ENCODE measurements around the gene FAM25A. TPM values are rescaled to one million over a fixed set of nuclear protein-coding genes. Genes with fewer than 3 reads are reported as not detected.
"Not testable (repeated sequence)": the region's sequence is repeated elsewhere in the genome, so short reads cannot be mapped to it uniquely, and the experiment has no call there.

The FAM25A gene
- total RNA-seq, 1 donor from 2014 or later: not detected

DNA sequence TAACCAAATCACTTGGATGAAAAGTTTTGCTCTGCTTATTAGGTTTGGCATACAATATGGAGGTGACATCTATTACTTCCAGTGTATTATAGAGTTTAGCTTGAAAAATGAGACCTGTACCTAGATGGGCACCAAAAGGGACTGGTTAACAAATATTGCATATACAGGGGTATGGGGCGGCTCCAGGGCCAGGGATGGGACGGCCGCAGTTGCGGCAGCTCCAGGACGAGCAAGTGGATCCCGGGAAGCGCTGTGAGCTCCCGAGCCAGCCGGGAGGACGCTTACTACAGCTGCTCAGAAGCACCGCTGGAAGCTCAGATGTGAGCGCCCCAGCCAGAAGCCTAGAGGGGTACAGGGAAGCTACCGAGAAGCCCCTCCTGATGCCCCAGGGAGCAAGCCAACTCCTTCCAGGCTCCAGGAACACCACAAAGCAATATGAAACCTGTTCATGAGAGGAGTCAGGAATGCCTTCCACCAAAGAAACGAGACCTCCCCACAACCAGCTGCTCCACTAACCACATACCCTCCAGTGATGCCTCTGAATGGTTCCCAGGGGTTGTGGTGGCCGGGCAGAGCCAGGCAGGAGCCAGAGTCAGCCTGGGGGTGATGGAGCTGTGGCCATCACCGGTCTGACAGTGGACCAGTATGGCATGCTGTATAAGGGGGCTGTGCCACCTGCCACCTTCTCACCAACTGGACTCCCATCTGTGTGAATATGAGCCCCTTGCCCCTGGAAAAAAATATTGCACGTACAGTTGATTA lies 6.8 kb downstream of the FAM25A start:
- not testable (repeated sequence) for H3K27ac Mint-ChIP-seq, H3K4me1 Mint-ChIP-seq

DNA sequence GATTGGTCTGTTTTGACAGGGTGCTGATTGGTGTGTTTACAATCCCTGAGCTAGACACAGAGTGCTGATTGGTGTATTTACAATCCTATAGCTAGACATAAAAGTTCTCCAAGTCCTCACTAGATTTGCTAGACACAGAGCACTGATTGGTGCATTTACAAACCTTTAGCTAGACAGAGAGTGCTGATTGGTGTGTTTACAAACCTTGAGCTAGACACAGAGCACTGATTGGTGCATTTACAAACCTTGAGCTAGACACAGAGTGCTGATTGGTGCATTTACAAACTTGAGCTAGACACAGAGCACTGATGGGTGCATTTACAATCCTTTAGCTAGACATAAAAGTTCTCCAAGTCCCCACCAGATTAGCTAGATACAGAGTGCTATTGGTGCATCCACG lies 10.3 kb downstream of the FAM25A start:
- H3K9me3 Mint-ChIP-seq; DNase-seq; H3K4me1 Mint-ChIP-seq; intact Hi-C loops (cut with micrococcal nuclease); H3K4me3 Mint-ChIP-seq; H3K36me3 Mint-ChIP-seq (ENCODE audit: low read depth); H3K27ac Mint-ChIP-seq: not testable (repeated sequence)
- peaks cover 11% of the 10 kb centered on the region for H3K27me3 Mint-ChIP-seq

More for the DNA sequence above, 6.8 kb downstream of the FAM25A start:
- H3K9me3 Mint-ChIP-seq; H3K4me3 Mint-ChIP-seq; intact Hi-C loops (cut with micrococcal nuclease); H3K27me3 Mint-ChIP-seq; H3K36me3 Mint-ChIP-seq (ENCODE audit: low read depth); DNase-seq: not testable (repeated sequence)

DNA sequence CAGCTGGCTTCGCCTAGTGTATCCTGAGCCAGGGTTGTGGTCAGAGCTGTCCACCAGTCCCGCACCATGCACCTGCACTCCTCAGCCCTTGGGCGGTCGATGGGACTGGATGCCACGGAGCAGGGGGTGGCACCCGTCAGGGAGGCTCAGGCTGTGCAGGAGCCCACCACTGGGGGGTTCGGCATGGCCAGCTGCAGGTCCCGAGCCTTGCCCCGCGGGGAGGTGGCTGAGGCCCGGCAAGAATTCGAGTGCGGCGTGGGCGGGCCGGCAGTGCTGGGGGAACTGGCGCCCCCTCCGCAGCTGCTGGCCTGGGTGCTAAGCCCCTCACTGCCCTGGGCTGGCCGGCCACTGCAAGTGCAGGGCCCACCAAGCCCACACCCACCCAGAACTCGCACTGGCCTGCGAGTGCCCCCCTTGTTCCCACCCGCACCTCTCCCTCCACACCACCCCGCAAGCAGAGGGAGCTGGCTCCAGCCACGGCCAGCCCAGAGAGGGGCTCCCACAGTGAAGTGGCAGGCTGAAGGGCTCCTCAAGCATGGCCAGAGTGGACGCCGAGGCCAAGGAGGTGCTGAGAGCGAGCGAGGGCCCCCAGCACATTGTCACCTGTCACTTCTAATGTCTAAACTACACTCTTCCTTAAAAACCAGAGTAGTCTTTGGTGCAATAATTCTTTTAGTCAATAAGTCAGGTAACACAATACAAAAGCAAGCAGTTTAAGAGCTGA lies 11.0 kb downstream of the FAM25A start:
- H3K36me3 Mint-ChIP-seq (ENCODE audit: low read depth): no peaks in the 10 kb centered on the region

DNA sequence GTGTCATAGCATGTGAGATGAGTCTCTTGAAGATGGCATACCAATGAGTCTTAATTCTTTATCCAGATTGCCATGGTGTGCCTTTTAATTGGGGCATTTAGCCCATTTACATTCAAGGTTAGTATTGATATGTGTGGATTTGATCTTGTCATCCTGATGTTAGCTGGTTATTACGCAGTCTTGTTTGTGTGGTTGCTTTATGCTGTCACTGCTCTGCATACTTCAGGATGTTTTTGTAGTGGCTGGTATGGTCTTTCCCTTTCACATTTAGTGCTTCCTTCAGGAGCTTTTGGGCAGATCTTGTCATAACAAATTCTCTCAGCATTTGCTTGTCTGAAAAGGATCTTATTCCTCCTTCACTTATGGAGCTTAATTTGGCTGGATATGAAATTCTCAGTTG lies 16.5 kb downstream of the FAM25A start:
- Mint-ChIP-seq H3K4me1 (no peaks in the 10 kb centered on the region), H3K36me3 (ENCODE audit: low read depth) (no peaks in the 10 kb centered on the region), H3K9me3 (no peaks in the 10 kb centered on the region), H3K27ac (no peak overlapping the region), H3K27me3 (peaks cover 11% of the 10 kb centered on the region), H3K4me3 (no peak overlapping the region)
- DNase-seq: no peak
- intact Hi-C loops (cut with micrococcal nuclease): no loop called here

More for the DNA sequence above, 11.0 kb downstream of the FAM25A start:
- no peak overlapping the region for H3K27ac Mint-ChIP-seq
- no peaks in the 10 kb centered on the region for H3K4me1 Mint-ChIP-seq
- DNase-seq: no peak
- peaks cover 11% of the 10 kb centered on the region for H3K27me3 Mint-ChIP-seq
- intact Hi-C loops (cut with micrococcal nuclease): no loop called here
- H3K9me3 Mint-ChIP-seq: no peaks in the 10 kb centered on the region
- H3K4me3 Mint-ChIP-seq: no peak overlapping the region

DNA sequence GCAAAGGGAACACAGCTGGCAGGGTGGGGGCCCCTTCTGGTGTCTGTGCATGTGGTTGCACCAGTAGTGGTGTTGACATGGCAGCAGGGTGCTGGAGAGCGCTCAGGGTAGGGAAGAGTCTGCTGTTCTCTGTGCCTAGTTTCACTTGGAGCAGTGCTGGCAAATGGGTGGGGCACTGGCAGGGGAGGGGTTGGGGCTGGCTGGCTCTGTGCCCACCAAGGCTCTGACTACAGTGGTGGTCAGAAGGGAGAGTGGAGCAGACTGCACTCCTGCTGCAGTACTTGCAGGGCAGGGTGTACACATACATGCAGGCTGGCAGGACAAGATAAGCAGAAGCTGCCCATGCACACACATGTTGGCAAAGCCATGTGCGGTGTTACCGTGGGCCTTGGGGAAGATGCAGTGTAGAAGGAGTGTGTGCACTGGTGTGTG lies 18.2 kb downstream of the FAM25A start:
- H3K27me3 Mint-ChIP-seq: peaks cover 8% of the 10 kb centered on the region
- intact Hi-C loops (cut with micrococcal nuclease): no loop called here
- no peak for DNase-seq
- no peak overlapping the region for H3K27ac Mint-ChIP-seq
- peaks cover 6% of the 10 kb centered on the region for H3K36me3 Mint-ChIP-seq (ENCODE audit: low read depth)
- H3K4me1 Mint-ChIP-seq: no peaks in the 10 kb centered on the region
- H3K9me3 Mint-ChIP-seq: no peaks in the 10 kb centered on the region
- no peak overlapping the region for H3K4me3 Mint-ChIP-seq

DNA sequence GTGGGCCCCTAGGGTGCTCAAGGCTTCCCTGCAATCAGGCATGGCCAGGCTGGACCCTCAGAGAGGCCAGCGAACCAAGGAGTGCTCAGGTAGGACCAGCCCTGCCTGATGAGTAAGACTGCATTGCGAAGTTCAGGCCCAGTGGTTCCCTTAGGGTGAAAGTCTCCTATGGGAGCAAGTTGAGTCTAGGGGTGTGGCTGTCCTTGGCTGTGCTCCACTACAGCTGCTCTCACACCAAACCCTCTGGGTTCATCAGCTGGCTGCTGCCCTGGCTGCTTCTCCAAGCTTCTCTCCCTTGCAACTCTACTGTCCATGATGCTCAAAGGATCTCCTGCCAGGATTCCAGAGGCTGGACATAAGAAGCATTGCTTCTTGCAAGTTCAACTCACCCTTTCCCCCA lies 18.7 kb downstream of the FAM25A start:
- Mint-ChIP-seq H3K36me3 (ENCODE audit: low read depth) (peaks cover 6% of the 10 kb centered on the region), H3K27me3 (peaks cover 7% of the 10 kb centered on the region), H3K9me3 (no peaks in the 10 kb centered on the region), H3K27ac (no peak overlapping the region), H3K4me1 (no peaks in the 10 kb centered on the region), H3K4me3 (no peak overlapping the region)
- DNase-seq: no peak
- intact Hi-C loops (cut with micrococcal nuclease): no loop called here

DNA sequence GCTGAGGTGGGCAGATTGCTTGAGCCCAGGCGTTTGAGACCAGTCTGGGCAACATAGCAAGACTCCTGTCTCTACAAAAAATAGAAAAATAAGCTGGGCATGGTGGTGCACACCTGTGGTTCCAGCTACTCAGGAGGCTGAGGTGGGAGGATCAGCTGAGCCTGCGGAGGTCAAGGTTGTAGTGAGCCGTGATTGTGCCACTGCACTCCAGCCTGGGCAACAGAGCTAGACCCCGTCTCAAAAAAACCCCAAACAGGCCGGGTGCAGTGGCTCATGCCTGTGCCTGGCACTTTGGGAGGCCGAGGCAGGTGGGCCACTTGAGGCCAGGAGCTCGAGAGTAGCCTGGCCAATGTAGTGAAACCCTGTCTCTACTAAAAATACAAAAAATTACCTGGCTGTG lies 23.5 kb downstream of the FAM25A start:
- H3K36me3 Mint-ChIP-seq (ENCODE audit: low read depth): peaks cover 24% of the 10 kb centered on the region
- H3K4me3 Mint-ChIP-seq; H3K4me1 Mint-ChIP-seq; DNase-seq; H3K27me3 Mint-ChIP-seq; H3K9me3 Mint-ChIP-seq; H3K27ac Mint-ChIP-seq; intact Hi-C loops (cut with micrococcal nuclease): not testable (repeated sequence)

DNA sequence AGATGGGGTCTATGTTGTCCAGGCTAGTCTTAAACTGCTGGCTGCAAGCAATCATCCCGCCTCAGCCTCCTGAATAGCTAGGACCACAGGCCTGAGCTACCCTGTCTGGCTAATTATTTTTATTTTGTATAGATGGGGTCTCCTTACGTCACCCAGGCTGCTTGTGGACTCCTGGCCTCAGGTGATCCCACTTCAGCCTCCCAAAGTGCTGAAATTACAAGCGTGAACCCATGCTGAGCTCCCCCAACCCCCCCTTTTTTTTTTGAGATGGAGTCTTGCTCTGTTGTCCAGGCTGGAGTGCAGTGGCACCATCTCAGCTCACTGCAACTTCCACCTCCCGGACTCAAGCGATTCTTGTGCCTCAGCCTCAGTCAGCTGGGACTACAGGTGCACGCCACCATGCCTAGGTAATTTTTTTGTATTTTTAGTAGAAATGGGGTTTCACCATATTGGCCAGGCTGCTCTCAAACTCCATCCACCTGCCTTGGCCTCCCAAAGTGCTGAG lies 25.4 kb downstream of the FAM25A start:
- Mint-ChIP-seq H3K27me3 (no peaks in the 10 kb centered on the region), H3K27ac (no peak overlapping the region), H3K9me3 (no peaks in the 10 kb centered on the region), H3K36me3 (ENCODE audit: low read depth) (peaks cover 37% of the 10 kb centered on the region), H3K4me1 (no peaks in the 10 kb centered on the region), H3K4me3 (no peak overlapping the region)
- intact Hi-C loops (cut with micrococcal nuclease): no loop called here
- no peak for DNase-seq

DNA sequence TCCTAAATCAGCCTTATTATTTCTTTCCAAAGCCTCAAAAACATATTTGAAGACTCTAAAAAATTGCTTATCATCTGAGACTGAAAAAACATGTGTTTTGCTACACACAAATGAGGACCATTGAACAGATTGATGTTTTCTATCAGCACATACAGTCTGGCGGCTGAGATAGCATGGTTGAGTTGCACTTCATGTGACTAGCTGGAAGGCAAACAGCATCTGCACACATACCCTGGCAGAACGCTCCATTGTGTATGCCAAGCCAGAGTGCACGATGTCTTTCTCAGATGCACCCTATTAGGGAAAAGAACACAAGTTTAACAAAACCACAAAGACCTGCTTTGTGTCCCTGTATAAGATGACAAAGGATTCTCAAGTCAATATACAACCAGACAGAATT lies 33.0 kb downstream of the FAM25A start:
- no peaks in the 10 kb centered on the region for H3K4me1 Mint-ChIP-seq
- no peaks in the 10 kb centered on the region for H3K9me3 Mint-ChIP-seq
- H3K27ac Mint-ChIP-seq: peak overlapping the region; percentile 10
- no peak for DNase-seq
- H3K4me3 Mint-ChIP-seq: no peak overlapping the region
- H3K27me3 Mint-ChIP-seq: no peaks in the 10 kb centered on the region
- intact Hi-C loops (cut with micrococcal nuclease): no loop called here
- peaks cover 45% of the 10 kb centered on the region for H3K36me3 Mint-ChIP-seq (ENCODE audit: low read depth)

DNA sequence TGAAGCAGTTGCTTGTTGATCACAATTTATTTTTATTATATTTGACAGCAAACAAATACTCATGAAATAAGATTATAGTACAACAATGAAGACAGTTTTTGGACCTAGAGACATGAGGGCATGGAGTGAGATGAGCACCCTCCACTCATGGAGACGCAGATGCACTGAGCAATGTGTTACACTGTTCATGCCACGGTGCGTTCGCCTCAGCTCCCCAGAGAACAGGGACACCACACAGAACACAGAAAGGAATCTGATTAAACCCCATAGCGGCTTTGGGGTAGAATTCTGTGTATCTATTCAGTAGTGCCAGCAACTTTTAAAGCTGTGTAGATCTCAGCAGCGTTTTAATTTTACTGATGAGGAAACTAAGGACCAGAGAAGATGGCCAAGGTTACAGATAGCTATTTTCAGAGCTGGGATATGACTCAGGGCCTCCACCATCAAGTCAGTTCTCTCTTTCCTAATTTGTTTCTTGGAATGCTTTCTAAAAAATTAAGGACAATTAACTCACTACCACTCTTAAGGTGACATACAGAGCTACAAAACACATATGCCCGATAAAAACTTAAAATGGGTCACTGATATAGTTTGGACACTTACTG lies 33.6 kb downstream of the FAM25A start:
- intact Hi-C loops (cut with micrococcal nuclease): no loop called here
- no peak overlapping the region for H3K4me3 Mint-ChIP-seq
- no peak for DNase-seq
- no peaks in the 10 kb centered on the region for H3K4me1 Mint-ChIP-seq
- H3K36me3 Mint-ChIP-seq (ENCODE audit: low read depth): peaks cover 46% of the 10 kb centered on the region
- H3K9me3 Mint-ChIP-seq: no peaks in the 10 kb centered on the region
- no peak overlapping the region for H3K27ac Mint-ChIP-seq
- no peaks in the 10 kb centered on the region for H3K27me3 Mint-ChIP-seq

DNA sequence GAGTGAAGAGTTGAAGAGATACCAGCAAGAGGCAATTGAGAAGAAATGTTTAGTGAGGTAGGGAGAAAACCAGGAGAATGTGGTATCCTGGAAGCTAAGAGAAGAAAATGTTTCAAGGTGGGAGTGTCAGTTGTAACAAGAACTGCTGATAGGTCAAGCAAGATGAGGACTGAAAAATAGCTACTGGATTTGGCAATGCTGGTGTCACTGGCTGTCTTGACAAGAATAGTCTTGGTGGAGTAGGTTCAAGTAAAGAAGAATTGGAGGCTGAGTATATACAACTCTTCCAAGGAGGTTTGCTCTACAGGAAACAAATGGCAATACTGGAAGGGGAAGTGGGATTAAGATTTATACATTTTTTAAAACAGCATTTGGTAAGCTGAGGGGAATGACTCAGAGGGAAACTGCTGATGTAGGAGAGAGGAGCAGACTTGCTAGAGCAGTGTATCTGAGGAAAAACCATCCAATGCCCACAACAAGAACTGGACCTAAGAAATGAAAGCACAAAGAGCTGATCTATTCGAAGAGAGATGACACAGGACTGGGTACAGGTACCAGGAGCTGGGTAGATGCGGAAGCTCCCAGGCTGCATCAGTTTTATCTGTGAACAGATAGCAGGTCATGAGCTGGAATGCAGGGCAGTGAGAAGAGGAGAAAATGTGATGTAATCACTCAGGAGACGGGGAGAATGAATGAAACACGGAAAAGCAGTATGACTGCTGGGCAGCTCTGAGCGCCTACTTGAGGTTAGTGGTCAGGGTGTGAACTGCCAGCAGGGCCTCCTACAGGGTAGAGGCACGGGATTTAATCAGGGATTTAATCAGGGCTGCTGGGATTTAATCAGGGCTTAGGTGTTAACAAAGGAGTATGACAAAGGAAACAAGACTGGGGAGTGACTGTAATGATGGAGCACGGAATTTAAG lies 34.5 kb downstream of the FAM25A start:
- Mint-ChIP-seq H3K27me3 (no peaks in the 10 kb centered on the region), H3K27ac (no peak overlapping the region), H3K4me1 (no peaks in the 10 kb centered on the region), H3K4me3 (no peak overlapping the region), H3K9me3 (no peaks in the 10 kb centered on the region), H3K36me3 (ENCODE audit: low read depth) (peaks cover 48% of the 10 kb centered on the region)
- intact Hi-C loops (cut with micrococcal nuclease): no loop called here
- no peak for DNase-seq

DNA sequence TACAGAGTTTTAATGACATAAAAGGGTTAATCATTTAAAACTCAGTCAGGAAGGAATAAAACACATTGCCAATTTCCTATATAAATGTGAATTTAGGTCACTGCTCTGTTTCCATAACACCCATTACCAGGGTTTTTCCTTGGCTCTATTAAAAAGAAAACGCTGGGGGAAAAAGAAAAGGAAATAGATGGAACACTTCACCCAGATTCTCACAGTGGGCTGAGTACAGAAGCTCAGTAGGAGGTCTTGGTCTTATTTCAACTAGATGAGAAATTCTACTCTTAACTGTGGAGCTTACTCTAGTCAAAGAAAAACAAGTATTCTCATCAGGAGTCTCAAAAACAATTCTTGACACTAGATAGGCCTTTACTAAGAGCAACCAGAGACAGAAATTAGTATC lies 38.1 kb downstream of the FAM25A start:
- intact Hi-C loops (cut with micrococcal nuclease): no loop called here
- Mint-ChIP-seq H3K4me3 (no peak overlapping the region), H3K36me3 (ENCODE audit: low read depth) (peaks cover 56% of the 10 kb centered on the region), H3K9me3 (no peaks in the 10 kb centered on the region), H3K27me3 (no peaks in the 10 kb centered on the region), H3K27ac (no peak overlapping the region), H3K4me1 (no peaks in the 10 kb centered on the region)
- DNase-seq: no peak

DNA sequence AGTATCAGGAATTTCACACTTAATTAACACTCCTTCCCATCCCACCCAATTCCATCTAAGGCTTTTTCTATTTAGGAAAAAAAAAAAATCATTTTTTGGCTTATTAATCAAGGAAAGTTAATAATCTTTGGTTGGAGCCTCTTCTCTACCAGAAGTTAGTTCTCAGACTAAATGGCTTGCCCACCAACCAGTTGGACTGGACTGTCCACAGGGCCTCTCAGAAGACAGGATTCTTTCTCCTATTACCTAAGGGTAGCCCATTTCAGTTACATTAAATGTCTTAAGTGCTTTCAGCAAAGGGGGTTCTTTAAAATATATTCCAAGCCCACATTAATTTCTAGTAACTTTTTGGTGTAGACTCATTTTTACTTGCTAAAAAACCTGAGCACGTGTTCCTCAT lies 39.3 kb downstream of the FAM25A start:
- H3K4me3 Mint-ChIP-seq: no peak overlapping the region
- H3K27me3 Mint-ChIP-seq: no peaks in the 10 kb centered on the region
- H3K36me3 Mint-ChIP-seq (ENCODE audit: low read depth): peaks cover 63% of the 10 kb centered on the region
- no peaks in the 10 kb centered on the region for H3K9me3 Mint-ChIP-seq
- H3K4me1 Mint-ChIP-seq: no peaks in the 10 kb centered on the region
- DNase-seq: no peak
- intact Hi-C loops (cut with micrococcal nuclease): no loop called here
- no peak overlapping the region for H3K27ac Mint-ChIP-seq
